Body of pancreas (tissue), 4 donors: ENCODE results near the gene DCAKD. TPM values are rescaled to one million over a fixed set of nuclear protein-coding genes. Genes with fewer than 3 reads are reported as not detected.

Experiments
- ATAC-seq: fragments of 150-250 bp; one replicate; pipeline ENCODE4 v1.9.1; 2016
- DNase-seq, 4 donors: peaks; one replicate each; pipeline ENCODE4 v3.0.0-alpha.2; 2019
- H3K27ac ChIP-seq, 4 donors: fragments of 200-600 bp; sonication (generic); 1 replicate in 3 of 4; 2 replicates in 1 of 4; pipeline versions ENCODE4 v1.5.1 to v1.6.1; 2016 to 2019; ENCODE audit warnings: mild to moderate bottlenecking in 1 of 4, mixed read lengths in 1 of 4, moderate library complexity in 1 of 4
- H3K27me3 ChIP-seq, 2 donors: fragments of 200-600 bp; sonication (generic); one replicate each; pipeline ENCODE4 v1.6.0; 2016; ENCODE audit warnings: mild to moderate bottlenecking in 1 of 2
- H3K36me3 ChIP-seq, 2 donors: fragments of 200-600 bp; sonication (generic); replicated peaks in 1 of 2; 2 replicates each; pipeline ENCODE4 v1.5.1; 2016; ENCODE audit warnings: low read depth in 2 of 2; ENCODE audit not compliant: insufficient read depth in 1 of 2
- H3K4me1 ChIP-seq: fragments of 200-600 bp; sonication (generic); one replicate; pipeline ENCODE4 v1.6.0; 2016
- H3K4me3 ChIP-seq, 2 donors: fragments of 200-600 bp; sonication (generic); 1 replicate in 1 of 2; 2 replicates in 1 of 2; pipeline ENCODE4 v1.5.1; 2016 to 2019
- H3K9me3 ChIP-seq, 3 donors: fragments of 200-600 bp; sonication (generic); 1 replicate in 2 of 3; 2 replicates in 1 of 3; pipeline ENCODE4 v1.5.1; 2016
- CTCF ChIP-seq, 7 experiments: fragments of 450-650 bp in 4 of 7; fragments of 200-600 bp in 3 of 7; sonication (generic) in 3 of 7; IDR thresholded peaks; one replicate each; pipeline ENCODE4 v1.5.1; 2016 to 2019; ENCODE audit warnings: antibody characterized with exemption in 7 of 7
- POLR2A ChIP-seq, 3 donors: fragments of 450-650 bp; IDR thresholded peaks; one replicate each; pipeline ENCODE4 v1.6.1; 2016; ENCODE audit warnings: antibody characterized with exemption in 3 of 3, mild to moderate bottlenecking in 2 of 3
- whole genome bisulfite sequencing, 2 donors: methylation state at CpG; one replicate each; pipeline ENCODE4 v1.1.5; 2017; 5-methylcytosine and 5-hydroxymethylcytosine counted together
- intact Hi-C: fragments of 100-400 bp; cut with DNase I; formaldehyde crosslinking; loops from one replicate; pipeline ENCODE4 v1.15.1; 2023
- total RNA-seq, 2 donors: library from RNA; depleted of rRNA; stranded (reverse); fragments of >200 nt; gene quantifications; one replicate each; pipeline ENCODE4 v1.1.0, GENCODE V29; 2016

The DCAKD gene
- total RNA-seq, 2 donors from 2014 or later: 19.8 to 20.8 TPM

- no peaks in the 10 kb centered on the region for H3K27me3 ChIP-seq
- ATAC-seq: no peak
- DNase-seq: no peak
- intact Hi-C loops: no loop called here
- TF ChIP-seq POLR2A (IDR thresholded peaks at IDR 0.05) (no peak), CTCF (IDR thresholded peaks at IDR 0.05) (no peak)
- H3K27ac ChIP-seq: no peak overlapping the region
- no peaks in the 10 kb centered on the region for H3K9me3 ChIP-seq
- H3K4me3 ChIP-seq: no peak overlapping the region
- no peaks in the 10 kb centered on the region for H3K36me3 ChIP-seq
- H3K4me1 ChIP-seq: peaks cover 6% of the 10 kb centered on the region
- 49 to 55% methylated on average over 3 of the region's 3 CpGs for WGBS, 2 donors
Observed at GRCh38 chr17:45001310-45001709, 50.1 kb downstream of the DCAKD start.

GRCh38 chr17:44999433-44999832 is 52.0 kb downstream of the DCAKD start:
- 84 to 87% methylated on average over 3 of the region's 3 CpGs for WGBS, 2 donors
- intact Hi-C loops: no loop called here
- Histone ChIP-seq H3K27ac (no peak overlapping the region), H3K4me3 (no peak overlapping the region), H3K27me3 (no peaks in the 10 kb centered on the region), H3K36me3 (no peaks in the 10 kb centered on the region), H3K9me3 (no peaks in the 10 kb centered on the region), H3K4me1 (peaks cover 6% of the 10 kb centered on the region)
- ATAC-seq: no peak
- no peak for TF ChIP-seq CTCF (IDR thresholded peaks at IDR 0.05)
- TF ChIP-seq POLR2A (IDR thresholded peaks at IDR 0.05): no peak
- no peak for DNase-seq

GRCh38 chr17:44998646-44999045 is 52.8 kb downstream of the DCAKD start:
- no peak for DNase-seq
- no peak for ATAC-seq
- Histone ChIP-seq H3K4me1 (peaks cover 6% of the 10 kb centered on the region), H3K9me3 (no peaks in the 10 kb centered on the region), H3K27ac (no peak overlapping the region), H3K36me3 (no peaks in the 10 kb centered on the region), H3K27me3 (no peaks in the 10 kb centered on the region), H3K4me3 (no peak overlapping the region)
- intact Hi-C loops: no loop called here
- TF ChIP-seq CTCF (IDR thresholded peaks at IDR 0.05) (no peak), POLR2A (IDR thresholded peaks at IDR 0.05) (no peak)

- Histone ChIP-seq H3K27ac (no peak overlapping the region), H3K9me3 (no peaks in the 10 kb centered on the region), H3K27me3 (no peaks in the 10 kb centered on the region), H3K4me3 (no peak overlapping the region), H3K36me3 (no peaks in the 10 kb centered on the region), H3K4me1 (peaks cover 6% of the 10 kb centered on the region)
- no peak for DNase-seq
- ATAC-seq: no peak
- 53 to 100% methylated on average over 1 to 7 of the region's 7 CpGs for WGBS, 2 donors
- intact Hi-C loops: no loop called here
- TF ChIP-seq POLR2A (IDR thresholded peaks at IDR 0.05) (no peak), CTCF (IDR thresholded peaks at IDR 0.05) (no peak)
Observed at GRCh38 chr17:44997733-44998520, 53.5 kb downstream of the DCAKD start.

- no peak for DNase-seq
- WGBS, 2 donors: 38 to 53% methylated on average over 10 of the region's 10 CpGs
- Histone ChIP-seq H3K4me1 (peaks cover 3% of the 10 kb centered on the region), H3K9me3 (no peaks in the 10 kb centered on the region), H3K27me3 (no peaks in the 10 kb centered on the region), H3K4me3 (no peak overlapping the region), H3K36me3 (no peaks in the 10 kb centered on the region), H3K27ac (no peak overlapping the region)
- intact Hi-C loops: no loop called here
- TF ChIP-seq CTCF (IDR thresholded peaks at IDR 0.05) (no peak), POLR2A (IDR thresholded peaks at IDR 0.05) (no peak)
- no peak for ATAC-seq
Observed at GRCh38 chr17:44996304-44996703, 55.1 kb downstream of the DCAKD start.
